ENCODE measurements around the gene P3H3.

GRCh38 chr12:6854036-6854435 lies 25.8 kb downstream of the P3H3 start:
- TF ChIP-seq POLR2A (IDR thresholded peaks at IDR 0.05) (no peak), CTCF (IDR thresholded peaks at IDR 0.05) (no peak)
